Neural cell (in vitro differentiated cells): ENCODE results near the gene ITPR2. TPM values are rescaled to one million over a fixed set of nuclear protein-coding genes. Genes with fewer than 3 reads are reported as not detected.

ENCODE experiments used
- H2AFZ ChIP-seq: fragments of 200-600, 300-800 bp; sonication (generic), shearing (Covaris generic); 2 replicates; pipeline ENCODE4 v1.6.0; 2014; ENCODE audit warnings: low read depth, mild to moderate bottlenecking, antibody characterized with exemption, low read length, moderate library complexity
- H3F3A ChIP-seq: fragments of 200-600 bp; shearing (Covaris generic); 2 replicates; pipeline ENCODE4 v1.6.1; 2016; ENCODE audit warnings: mild to moderate bottlenecking, moderate library complexity, mixed read lengths, antibody characterized with exemption, low read length; ENCODE audit not compliant: insufficient read depth, poor library complexity, severe bottlenecking
- H3K27ac ChIP-seq: fragments of 200-600, 300-800 bp; sonication (generic), shearing (Covaris generic); 2 replicates; pipeline ENCODE4 v1.5.1; 2014; ENCODE audit warnings: mild to moderate bottlenecking, low read length, moderate library complexity
- H3K27me3 ChIP-seq: fragments of 300-800, 200-600 bp; sonication (generic), shearing (Covaris generic); 2 replicates; pipeline ENCODE4 v1.6.0; 2014; ENCODE audit warnings: mild to moderate bottlenecking, low read depth, low read length, moderate library complexity; ENCODE audit not compliant: insufficient read depth
- H3K36me3 ChIP-seq: fragments of 300-800, 200-600 bp; sonication (generic), shearing (Covaris generic); 2 replicates; pipeline ENCODE4 v1.5.1; 2014; ENCODE audit warnings: mild to moderate bottlenecking, antibody characterized with exemption, low read length, moderate library complexity; ENCODE audit not compliant: insufficient read depth
- H3K4me2 ChIP-seq: fragments of 300-800, 200-600 bp; sonication (generic), shearing (Covaris generic); 2 replicates; pipeline ENCODE4 v1.6.0; 2014; ENCODE audit warnings: mild to moderate bottlenecking, low read length
- H3K4me3 ChIP-seq: fragments of 300-800, 200-600 bp; sonication (generic), shearing (Covaris generic); 2 replicates; pipeline ENCODE4 v1.5.1; 2014; ENCODE audit warnings: mild to moderate bottlenecking, low read length, moderate library complexity
- H3K79me2 ChIP-seq: fragments of 200-600 bp; shearing (Covaris generic); replicated peaks from 2 replicates; pipeline ENCODE4 v1.6.0; 2014; ENCODE audit warnings: mild to moderate bottlenecking, low read length, moderate library complexity; ENCODE audit not compliant: insufficient read depth
- H3K9ac ChIP-seq: fragments of 300-800, 200-600 bp; sonication (generic), shearing (Covaris generic); 2 replicates; pipeline ENCODE4 v1.6.1; 2016; ENCODE audit warnings: mild to moderate bottlenecking, low read length, mixed read lengths
- H3K9me2 ChIP-seq: fragments of 200-600 bp; shearing (Covaris generic); 2 replicates; pipeline ENCODE4 v1.6.1; 2016; ENCODE audit warnings: mild to moderate bottlenecking, low read length, mixed read lengths; ENCODE audit not compliant: insufficient read depth
- H3K9me3 ChIP-seq: fragments of 200-600, 300-800 bp; sonication (generic), shearing (Covaris generic); 2 replicates; pipeline ENCODE4 v1.6.1; 2016; ENCODE audit warnings: mild to moderate bottlenecking, mixed run types, low read length, moderate library complexity, mixed read lengths
- H4K20me1 ChIP-seq: fragments of 200-600 bp; shearing (Covaris generic); 2 replicates; pipeline ENCODE4 v1.6.1; 2016; ENCODE audit warnings: mild to moderate bottlenecking, mixed run types; ENCODE audit not compliant: insufficient read depth
- EP300 ChIP-seq: fragments of 450-650 bp; conservative IDR thresholded peaks from 2 replicates; pipeline ENCODE4 v1.6.1; 2014; ENCODE audit warnings: antibody characterized with exemption, mild to moderate bottlenecking, moderate library complexity; ENCODE audit not compliant: poor library complexity, severe bottlenecking
- EZH2 ChIP-seq: fragments of 200-600, 300-800 bp; shearing (Covaris generic), sonication (generic); IDR thresholded peaks from 2 replicates; pipeline ENCODE4 v1.6.1; 2014; ENCODE audit warnings: antibody characterized with exemption, low read length, borderline replicate concordance, mild to moderate bottlenecking; ENCODE audit not compliant: insufficient read depth, poor library complexity, severe bottlenecking
- MXI1 ChIP-seq: fragments of 450-650 bp; conservative IDR thresholded peaks from 2 replicates; pipeline ENCODE4 v1.6.1; 2014; ENCODE audit warnings: antibody characterized with exemption, mild to moderate bottlenecking; ENCODE audit not compliant: poor library complexity, severe bottlenecking
- POLR2AphosphoS5 ChIP-seq: IDR thresholded peaks from 2 replicates; pipeline ENCODE4 v1.6.1; 2012
- RAD21 ChIP-seq: fragments of 450-650 bp; conservative IDR thresholded peaks from 2 replicates; pipeline ENCODE4 v1.6.1; 2014; ENCODE audit warnings: antibody characterized with exemption, mild to moderate bottlenecking, moderate library complexity
- SMC3 ChIP-seq: fragments of 450-650 bp; conservative IDR thresholded peaks from 2 replicates; pipeline ENCODE4 v1.6.1; 2014; ENCODE audit warnings: antibody characterized with exemption, mild to moderate bottlenecking, moderate library complexity; ENCODE audit not compliant: poor library complexity
- TAF1 ChIP-seq: IDR thresholded peaks from 2 replicates; pipeline ENCODE4 v1.6.1; 2012; ENCODE audit warnings: low read depth
- polyA plus RNA-seq: library from polyadenylated mRNA; depleted of rRNA; stranded (reverse); fragments of >200 nt; gene quantifications from 2 replicates; pipeline ENCODE4 v1.2.3, GENCODE V29; 2014
- TF ChIP-seq, protein P1 (sequence below): fragments of 450-650 bp; IDR thresholded peaks from 2 replicates; pipeline ENCODE4 v1.5.1; 2014; ENCODE audit warnings: antibody characterized with exemption, mild to moderate bottlenecking, moderate library complexity; ENCODE audit not compliant: poor library complexity, severe bottlenecking
- TF ChIP-seq, protein P2 (sequence below): IDR thresholded peaks from 2 replicates; pipeline ENCODE4 v1.6.1; 2012; ENCODE audit warnings: borderline replicate concordance

Gene ITPR2
- polyA plus RNA-seq, 1 donor from 2014 or later: 2.0 TPM

DNA sequence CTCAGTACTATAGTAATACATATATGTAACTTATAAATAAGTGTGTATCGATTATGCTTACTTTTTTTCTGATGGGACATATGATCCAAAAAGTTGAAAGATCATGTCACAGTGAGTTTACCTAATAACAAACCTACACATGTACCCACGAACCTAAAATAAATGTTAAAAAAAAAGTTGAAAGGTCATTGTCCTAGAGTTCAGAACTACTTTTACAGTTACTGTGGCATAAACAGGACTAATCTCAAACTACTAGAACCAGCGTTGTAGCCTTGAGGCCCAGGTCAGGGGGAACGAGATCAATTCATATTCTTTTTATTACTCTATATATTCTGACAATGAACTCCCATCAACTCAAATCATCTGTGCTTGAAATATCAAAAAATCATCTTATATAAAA, 81.8 kb downstream of the ITPR2 start:
- Histone ChIP-seq H3K27ac (no peak overlapping the region), H3K9me3 (no peaks in the 10 kb centered on the region), H3K27me3 (no peaks in the 10 kb centered on the region), H3K36me3 (no peaks in the 10 kb centered on the region), H3K9ac (no peak overlapping the region), H3K9me2 (no peaks in the 10 kb centered on the region), H3K4me2 (no peak overlapping the region), H3F3A (no peaks in the 10 kb centered on the region), H4K20me1 (no peaks in the 10 kb centered on the region), H2AFZ (no peak overlapping the region), H3K79me2 (no peaks in the 10 kb centered on the region), H3K4me3 (no peak overlapping the region)
- TF ChIP-seq EP300: no peak
- TF ChIP-seq MXI1: no peak
- TF ChIP-seq, protein P1, sequence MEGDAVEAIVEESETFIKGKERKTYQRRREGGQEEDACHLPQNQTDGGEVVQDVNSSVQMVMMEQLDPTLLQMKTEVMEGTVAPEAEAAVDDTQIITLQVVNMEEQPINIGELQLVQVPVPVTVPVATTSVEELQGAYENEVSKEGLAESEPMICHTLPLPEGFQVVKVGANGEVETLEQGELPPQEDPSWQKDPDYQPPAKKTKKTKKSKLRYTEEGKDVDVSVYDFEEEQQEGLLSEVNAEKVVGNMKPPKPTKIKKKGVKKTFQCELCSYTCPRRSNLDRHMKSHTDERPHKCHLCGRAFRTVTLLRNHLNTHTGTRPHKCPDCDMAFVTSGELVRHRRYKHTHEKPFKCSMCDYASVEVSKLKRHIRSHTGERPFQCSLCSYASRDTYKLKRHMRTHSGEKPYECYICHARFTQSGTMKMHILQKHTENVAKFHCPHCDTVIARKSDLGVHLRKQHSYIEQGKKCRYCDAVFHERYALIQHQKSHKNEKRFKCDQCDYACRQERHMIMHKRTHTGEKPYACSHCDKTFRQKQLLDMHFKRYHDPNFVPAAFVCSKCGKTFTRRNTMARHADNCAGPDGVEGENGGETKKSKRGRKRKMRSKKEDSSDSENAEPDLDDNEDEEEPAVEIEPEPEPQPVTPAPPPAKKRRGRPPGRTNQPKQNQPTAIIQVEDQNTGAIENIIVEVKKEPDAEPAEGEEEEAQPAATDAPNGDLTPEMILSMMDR: no peak
- no peak for TF ChIP-seq TAF1
- no peak for TF ChIP-seq RAD21
- no peak for TF ChIP-seq SMC3
- TF ChIP-seq POLR2AphosphoS5: no peak
- TF ChIP-seq, protein P2, sequence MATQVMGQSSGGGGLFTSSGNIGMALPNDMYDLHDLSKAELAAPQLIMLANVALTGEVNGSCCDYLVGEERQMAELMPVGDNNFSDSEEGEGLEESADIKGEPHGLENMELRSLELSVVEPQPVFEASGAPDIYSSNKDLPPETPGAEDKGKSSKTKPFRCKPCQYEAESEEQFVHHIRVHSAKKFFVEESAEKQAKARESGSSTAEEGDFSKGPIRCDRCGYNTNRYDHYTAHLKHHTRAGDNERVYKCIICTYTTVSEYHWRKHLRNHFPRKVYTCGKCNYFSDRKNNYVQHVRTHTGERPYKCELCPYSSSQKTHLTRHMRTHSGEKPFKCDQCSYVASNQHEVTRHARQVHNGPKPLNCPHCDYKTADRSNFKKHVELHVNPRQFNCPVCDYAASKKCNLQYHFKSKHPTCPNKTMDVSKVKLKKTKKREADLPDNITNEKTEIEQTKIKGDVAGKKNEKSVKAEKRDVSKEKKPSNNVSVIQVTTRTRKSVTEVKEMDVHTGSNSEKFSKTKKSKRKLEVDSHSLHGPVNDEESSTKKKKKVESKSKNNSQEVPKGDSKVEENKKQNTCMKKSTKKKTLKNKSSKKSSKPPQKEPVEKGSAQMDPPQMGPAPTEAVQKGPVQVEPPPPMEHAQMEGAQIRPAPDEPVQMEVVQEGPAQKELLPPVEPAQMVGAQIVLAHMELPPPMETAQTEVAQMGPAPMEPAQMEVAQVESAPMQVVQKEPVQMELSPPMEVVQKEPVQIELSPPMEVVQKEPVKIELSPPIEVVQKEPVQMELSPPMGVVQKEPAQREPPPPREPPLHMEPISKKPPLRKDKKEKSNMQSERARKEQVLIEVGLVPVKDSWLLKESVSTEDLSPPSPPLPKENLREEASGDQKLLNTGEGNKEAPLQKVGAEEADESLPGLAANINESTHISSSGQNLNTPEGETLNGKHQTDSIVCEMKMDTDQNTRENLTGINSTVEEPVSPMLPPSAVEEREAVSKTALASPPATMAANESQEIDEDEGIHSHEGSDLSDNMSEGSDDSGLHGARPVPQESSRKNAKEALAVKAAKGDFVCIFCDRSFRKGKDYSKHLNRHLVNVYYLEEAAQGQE: no peak
- TF ChIP-seq EZH2: no peak

DNA sequence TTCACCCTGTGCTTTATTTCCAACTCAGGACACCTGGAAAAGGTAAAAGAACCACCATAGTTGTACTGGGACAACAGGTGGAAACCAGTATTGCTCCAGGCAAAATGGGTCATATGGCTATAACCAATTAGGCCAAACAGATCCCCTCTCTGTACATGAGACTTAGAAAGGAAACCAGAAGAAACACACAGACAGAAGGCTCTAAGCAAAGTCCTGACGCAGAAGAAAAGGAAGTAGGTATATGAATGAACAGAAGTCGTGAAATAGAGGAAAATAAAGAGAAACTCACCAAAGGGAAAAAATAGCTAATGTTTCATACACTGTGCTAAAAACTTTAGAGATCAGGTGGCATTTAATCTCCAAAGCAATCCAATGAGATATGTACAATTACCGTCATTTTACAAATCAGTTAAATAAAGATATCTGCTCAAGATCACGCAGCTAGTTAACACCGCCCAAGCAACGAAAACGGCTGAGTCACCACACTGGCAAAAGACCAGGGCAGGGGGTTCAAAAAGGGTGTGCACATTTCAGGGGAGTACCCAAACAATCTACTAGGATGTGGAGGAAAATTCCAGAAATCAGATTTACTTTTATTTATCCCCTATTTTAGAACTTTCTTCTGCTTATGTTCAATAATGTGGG, 82.3 kb downstream of the ITPR2 start:
- no peaks in the 10 kb centered on the region for H3F3A ChIP-seq
- H3K36me3 ChIP-seq: no peaks in the 10 kb centered on the region
- H3K9me2 ChIP-seq: no peaks in the 10 kb centered on the region
- H3K79me2 ChIP-seq: no peaks in the 10 kb centered on the region
- TF ChIP-seq, protein P2: no peak
- no peak for TF ChIP-seq EP300
- H3K4me3 ChIP-seq: no peak overlapping the region
- H3K27ac ChIP-seq: no peak overlapping the region
- H3K9ac ChIP-seq: no peak overlapping the region
- no peaks in the 10 kb centered on the region for H4K20me1 ChIP-seq
- no peaks in the 10 kb centered on the region for H3K27me3 ChIP-seq
- H3K4me2 ChIP-seq: no peak overlapping the region
- H3K9me3 ChIP-seq: no peaks in the 10 kb centered on the region
- H2AFZ ChIP-seq: no peak overlapping the region
